Stimulated activated CD4-positive, alpha-beta T cell treated with anti-CD3 and anti-CD28 coated beads, TNF-alpha, amount 100 ng/mL, for 1 hour (primary cell): ENCODE measurements around the gene LGALS3.

Source experiments
- DNase-seq, 3 donors: peaks; one replicate each; pipeline ENCODE4 v3.0.0-alpha.2; 2020; ENCODE audit warnings: low read depth in 3 of 3, low spot score in 1 of 3

Gene LGALS3

GRCh38 chr14:55114720-55115119 is 14.3 kb upstream of the LGALS3 start:
- DNase-seq: no peak

- DNase-seq: no peak
Observed at GRCh38 chr14:55115460-55115859, 13.6 kb upstream of the LGALS3 start.

- DNase-seq: no peak
Observed at GRCh38 chr14:55115861-55116245, 13.2 kb upstream of the LGALS3 start.

- DNase-seq: no peak
Observed at GRCh38 chr14:55116246-55117030, 12.6 kb upstream of the LGALS3 start.

DNA sequence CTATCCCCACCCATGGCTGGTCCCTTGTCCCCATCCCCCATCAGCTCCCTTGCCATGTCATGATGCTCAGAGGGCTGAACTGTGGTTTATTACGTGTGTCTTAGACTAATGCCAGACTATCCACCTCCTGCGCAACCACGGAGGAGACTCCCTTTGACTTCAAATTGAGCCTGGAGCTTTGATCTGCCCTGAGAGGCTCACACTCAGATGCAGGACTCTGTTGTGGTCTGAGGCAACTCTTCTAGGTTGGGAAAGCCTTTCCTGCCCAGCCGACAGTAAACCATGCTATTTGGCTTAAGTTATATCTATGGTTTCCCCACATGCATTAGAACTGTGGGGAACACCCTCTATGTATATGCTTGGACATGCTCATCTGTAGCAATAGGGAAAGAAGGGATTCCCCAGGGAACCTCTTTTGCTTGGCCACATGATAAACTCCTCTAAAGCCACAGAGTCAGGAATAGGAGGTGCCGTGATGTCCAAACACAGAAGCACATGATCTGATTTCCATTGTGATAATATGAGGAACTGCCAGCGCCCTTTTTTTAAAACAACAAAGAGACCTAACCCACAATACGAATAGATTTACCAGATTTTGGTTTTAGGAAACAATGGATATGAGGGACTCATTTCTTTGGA is 11.1 kb upstream of the LGALS3 start:
- DNase-seq: no peak

DNA sequence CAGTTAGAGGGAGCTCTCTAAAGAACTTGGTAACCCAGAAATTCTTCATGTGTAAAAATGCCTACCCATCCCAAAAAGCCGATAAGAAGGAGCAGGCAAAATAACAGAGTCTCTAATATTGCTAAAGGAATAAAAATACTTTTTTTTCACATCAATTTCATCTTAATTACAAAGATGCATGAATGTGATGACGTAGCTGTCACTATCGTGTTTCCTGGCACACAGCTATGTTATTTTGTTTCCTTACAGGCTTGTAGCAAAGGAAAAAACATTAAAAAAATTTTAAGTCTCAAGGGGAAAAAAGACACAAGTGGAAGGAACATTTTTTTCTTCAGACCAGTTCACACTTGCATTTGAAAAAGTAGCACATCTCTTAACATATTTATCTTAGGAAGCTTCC is 10.3 kb upstream of the LGALS3 start:
- no peak for DNase-seq

- DNase-seq: no peak
Observed at GRCh38 chr14:55120571-55121495, 8.2 kb upstream of the LGALS3 start.

DNA sequence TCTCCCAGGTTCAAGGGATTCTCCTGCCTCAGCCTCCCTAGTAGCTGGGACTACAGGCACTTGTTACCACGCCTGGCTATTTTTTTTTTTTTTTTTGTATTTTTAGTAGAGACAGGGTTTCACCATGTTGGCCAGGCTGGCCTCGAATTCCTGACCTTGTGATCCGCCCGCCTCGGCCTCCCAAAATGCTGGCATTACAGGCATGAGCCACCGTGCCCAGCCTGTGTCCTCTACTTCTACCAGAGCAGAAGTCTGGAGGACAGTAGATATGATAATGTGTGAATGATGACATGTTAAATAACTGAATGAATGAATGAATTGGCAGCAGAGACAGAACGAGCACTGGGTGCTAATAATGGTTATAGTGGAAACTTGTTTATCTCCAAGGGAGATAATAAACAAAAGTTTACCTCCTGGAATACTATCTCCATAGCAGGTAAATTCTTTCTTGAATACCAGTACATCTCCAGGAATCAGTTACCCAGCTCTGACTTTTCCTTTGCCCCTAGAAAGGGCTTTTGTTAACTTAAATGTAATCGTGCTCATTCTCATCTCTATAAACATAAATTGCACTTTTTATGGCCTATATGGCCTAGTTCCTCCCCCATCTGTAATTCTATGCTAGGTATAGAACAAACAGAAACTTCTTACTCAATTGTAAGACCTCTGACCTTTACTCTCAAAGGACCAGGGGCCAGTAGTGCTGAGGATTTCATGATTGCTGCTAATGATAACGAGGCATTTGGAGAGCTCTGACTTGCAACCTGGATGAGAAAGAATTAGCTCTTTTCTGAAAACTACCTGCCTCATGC is 7.2 kb upstream of the LGALS3 start:
- no peak for DNase-seq

- no peak for DNase-seq
Observed at GRCh38 chr14:55122440-55122986, 6.5 kb upstream of the LGALS3 start.

GRCh38 chr14:55123101-55123500 is 6.0 kb upstream of the LGALS3 start:
- DNase-seq: no peak

- DNase-seq: no peak
Observed at GRCh38 chr14:55123852-55124639, 5.0 kb upstream of the LGALS3 start.

GRCh38 chr14:55124774-55125386 is 4.2 kb upstream of the LGALS3 start:
- DNase-seq: no peak

- DNase-seq: no peak
Observed at GRCh38 chr14:55125403-55125802, 3.6 kb upstream of the LGALS3 start.

DNA sequence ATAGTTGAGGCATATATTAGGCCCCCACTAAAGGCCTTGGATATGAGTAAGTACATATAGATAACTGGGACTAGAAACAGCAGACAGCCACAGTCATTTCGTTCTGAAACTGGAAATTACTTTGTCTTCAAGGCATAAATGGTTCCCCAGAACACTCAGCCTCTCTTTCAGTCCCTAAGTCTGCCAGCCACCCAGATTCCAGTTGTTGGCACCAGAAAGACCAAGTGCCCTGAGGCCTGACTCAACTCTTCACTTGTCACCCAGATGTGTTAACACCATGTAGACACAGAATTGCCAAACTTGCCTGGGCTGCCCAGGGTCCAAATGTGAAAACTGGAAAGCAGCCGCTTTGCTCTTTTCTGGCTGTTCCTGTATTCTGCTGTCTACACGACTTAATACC is 3.0 kb upstream of the LGALS3 start:
- DNase-seq: no peak

DNA sequence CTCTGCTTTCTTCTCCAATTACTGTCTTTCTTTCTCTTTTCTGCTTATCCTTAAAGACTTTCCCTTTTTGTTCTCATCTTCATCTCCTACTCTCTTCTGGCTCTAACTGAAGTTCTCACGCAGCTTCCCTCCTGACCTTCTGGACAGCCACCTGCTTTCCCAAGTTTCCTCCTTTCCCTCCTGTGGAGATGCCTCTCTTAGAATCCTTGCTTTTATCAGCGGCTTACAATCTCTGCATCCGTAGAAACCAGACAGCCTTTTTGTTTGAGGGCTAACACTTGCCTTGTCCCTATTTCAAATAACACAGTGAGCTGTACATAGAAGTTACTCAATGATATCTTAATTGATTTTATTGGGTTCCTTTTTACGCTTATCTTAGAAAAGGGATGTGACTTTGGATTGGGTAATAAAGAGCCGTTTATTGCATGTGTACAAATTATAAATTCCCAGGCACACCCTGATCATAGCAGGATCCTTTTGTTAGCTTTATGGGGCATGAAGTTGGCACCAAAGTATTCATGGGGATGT is 2.1 kb upstream of the LGALS3 start:
- no peak for DNase-seq

GRCh38 chr14:55127460-55127951 is 1.5 kb upstream of the LGALS3 start:
- DNase-seq: no peak

- DNase-seq: no peak
Observed at GRCh38 chr14:55128386-55129085, 516 bp upstream of the LGALS3 start.

DNA sequence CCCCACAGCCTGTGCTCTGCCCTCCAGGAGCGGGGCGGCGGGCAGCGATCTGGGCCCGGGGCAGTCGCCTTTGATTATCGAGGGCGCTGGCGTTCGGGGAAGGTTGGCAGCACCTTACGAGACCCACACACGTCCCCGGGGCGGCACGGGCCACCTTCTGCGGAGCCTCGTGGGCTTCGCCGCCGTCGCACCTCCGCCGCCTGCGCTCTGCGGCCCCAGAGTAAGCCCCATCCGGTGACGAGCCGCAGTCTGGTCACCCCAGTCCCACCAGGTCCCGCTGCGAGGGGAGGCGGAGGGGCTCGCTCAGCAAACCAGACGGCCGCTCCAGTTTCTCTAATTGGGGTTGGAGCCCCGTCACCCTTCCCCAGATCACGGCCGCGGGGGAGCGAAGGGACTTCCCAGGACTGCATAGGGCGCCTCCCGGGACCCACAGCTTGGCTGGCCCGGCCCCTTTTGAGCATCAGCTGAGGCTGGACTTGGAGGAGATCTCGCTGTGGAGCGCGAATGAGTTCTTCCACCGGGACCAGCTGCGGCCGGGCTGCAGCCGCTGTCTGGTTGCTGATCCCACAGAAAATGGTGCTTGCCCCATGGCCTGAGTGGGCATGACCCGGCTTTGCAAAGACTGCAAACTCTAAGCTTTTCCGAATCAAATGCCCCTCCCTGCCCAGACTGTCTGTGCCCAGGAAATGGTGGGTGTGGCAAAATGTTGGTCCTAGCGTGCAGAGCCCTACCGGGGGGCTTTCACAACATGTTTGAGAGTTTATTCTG is 560 bp downstream of the LGALS3 start:
- DNase-seq: peak in 2 of 3 donors; percentile 13 to 27
